GM10266 (cell line): Measurements from ENCODE around the gene ITGB3.

ENCODE experiments used
- DNase-seq: peaks from one replicate; pipeline ENCODE4 v3.0.0; 2012; ENCODE audit errors: extremely low spot score
- CTCF ChIP-seq: IDR thresholded peaks from 2 replicates; pipeline ENCODE4 v1.5.1; 2012; ENCODE audit warnings: mild to moderate bottlenecking, low read depth; ENCODE audit not compliant: control insufficient read depth, insufficient read depth; ENCODE audit errors: missing control alignments

Gene ITGB3

GRCh38 chr17:47273245-47273644 is 19.6 kb downstream of the ITGB3 start:
- DNase-seq, result no peak
- no peak for TF ChIP-seq CTCF

- no peak for TF ChIP-seq CTCF
- no peak for DNase-seq
These were observed 20.9 kb downstream of the ITGB3 start for GRCh38 chr17:47274319-47275069.

- no peak for TF ChIP-seq CTCF
- no peak for DNase-seq
These were observed 21.8 kb downstream of the ITGB3 start for GRCh38 chr17:47275245-47275984.

GRCh38 chr17:47276444-47276843 is 22.8 kb downstream of the ITGB3 start:
- DNase-seq, result no peak
- TF ChIP-seq CTCF, result no peak

GRCh38 chr17:47276868-47277267 is 23.2 kb downstream of the ITGB3 start:
- TF ChIP-seq CTCF, result no peak
- no peak for DNase-seq

GRCh38 chr17:47277921-47278320 is 24.3 kb downstream of the ITGB3 start:
- no peak for DNase-seq
- TF ChIP-seq CTCF, result no peak

- no peak for DNase-seq
- no peak for TF ChIP-seq CTCF
These were observed 24.9 kb downstream of the ITGB3 start for GRCh38 chr17:47278561-47278960.
